Amygdala (tissue), 56 donors: Measurements from ENCODE around the gene VKORC1.

Experiments used
- DNase-seq, 56 donors: peaks; one replicate each; lab custom pipeline; 2025; lab: John Stamatoyannopoulos, UW

The VKORC1 gene

GRCh38 chr16:31084584-31085302, 9.9 kb downstream of the VKORC1 start:
- no peak for DNase-seq

GRCh38 chr16:31083981-31084380, 10.6 kb downstream of the VKORC1 start:
- no peak for DNase-seq

- no peak for DNase-seq
These were observed 11.0 kb downstream of the VKORC1 start for GRCh38 chr16:31083556-31083955.

- no peak for DNase-seq
These were observed 11.5 kb downstream of the VKORC1 start for GRCh38 chr16:31083081-31083480.

- no peak for DNase-seq
These were observed 12.1 kb downstream of the VKORC1 start for GRCh38 chr16:31082368-31083045.

GRCh38 chr16:31081428-31082351, 12.9 kb downstream of the VKORC1 start:
- DNase-seq = peak in 18 of 56 donors; percentile 3 to 59 (median 22)

GRCh38 chr16:31080756-31081419, 13.7 kb downstream of the VKORC1 start:
- no peak for DNase-seq

GRCh38 chr16:31080035-31080629, 14.5 kb downstream of the VKORC1 start:
- DNase-seq = no peak

GRCh38 chr16:31079342-31079944, 15.2 kb downstream of the VKORC1 start:
- no peak for DNase-seq

- no peak for DNase-seq
These were observed 15.8 kb downstream of the VKORC1 start for GRCh38 chr16:31078597-31079341.

GRCh38 chr16:31077592-31078396, 16.8 kb downstream of the VKORC1 start:
- DNase-seq = no peak

GRCh38 chr16:31077024-31077423, 17.6 kb downstream of the VKORC1 start:
- DNase-seq = no peak

- no peak for DNase-seq
These were observed 18.3 kb downstream of the VKORC1 start for GRCh38 chr16:31076319-31076718.

GRCh38 chr16:31074814-31075183, 19.8 kb downstream of the VKORC1 start:
- no peak for DNase-seq

GRCh38 chr16:31073970-31074813, 20.4 kb downstream of the VKORC1 start, which contains the start of the genes ZNF646 and ZNF668:
Gene ZNF646 (plus strand): TSS chr16:31074422. CDS start chr16:31076325, 1,903 bp downstream.
Gene ZNF668 (minus strand): TSS chr16:31074240. CDS start chr16:31064459, 9,781 bp downstream.
- peak; percentile 71 to 100 (median 97) for DNase-seq

GRCh38 chr16:31073142-31073969, 21.2 kb downstream of the VKORC1 start:
- DNase-seq = peak; percentile 62 to 96 (median 85)
